NCI-H1694 treated with DMSO at 0.1 percent for 48 hours (cell line): ENCODE results near the gene TBC1D22A.
A peak's percentile ranks its signal among the peaks of the same experiment; 100 is the strongest.
"Not testable (repeated sequence)": the region's sequence is repeated elsewhere in the genome, so short reads cannot be mapped to it uniquely, and the experiment has no call there.

Source experiments
- DNase-seq: peaks from one replicate; lab custom pipeline; 2025; lab: John Stamatoyannopoulos, UW

TBC1D22A gene, protein sequence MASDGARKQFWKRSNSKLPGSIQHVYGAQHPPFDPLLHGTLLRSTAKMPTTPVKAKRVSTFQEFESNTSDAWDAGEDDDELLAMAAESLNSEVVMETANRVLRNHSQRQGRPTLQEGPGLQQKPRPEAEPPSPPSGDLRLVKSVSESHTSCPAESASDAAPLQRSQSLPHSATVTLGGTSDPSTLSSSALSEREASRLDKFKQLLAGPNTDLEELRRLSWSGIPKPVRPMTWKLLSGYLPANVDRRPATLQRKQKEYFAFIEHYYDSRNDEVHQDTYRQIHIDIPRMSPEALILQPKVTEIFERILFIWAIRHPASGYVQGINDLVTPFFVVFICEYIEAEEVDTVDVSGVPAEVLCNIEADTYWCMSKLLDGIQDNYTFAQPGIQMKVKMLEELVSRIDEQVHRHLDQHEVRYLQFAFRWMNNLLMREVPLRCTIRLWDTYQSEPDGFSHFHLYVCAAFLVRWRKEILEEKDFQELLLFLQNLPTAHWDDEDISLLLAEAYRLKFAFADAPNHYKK

DNA sequence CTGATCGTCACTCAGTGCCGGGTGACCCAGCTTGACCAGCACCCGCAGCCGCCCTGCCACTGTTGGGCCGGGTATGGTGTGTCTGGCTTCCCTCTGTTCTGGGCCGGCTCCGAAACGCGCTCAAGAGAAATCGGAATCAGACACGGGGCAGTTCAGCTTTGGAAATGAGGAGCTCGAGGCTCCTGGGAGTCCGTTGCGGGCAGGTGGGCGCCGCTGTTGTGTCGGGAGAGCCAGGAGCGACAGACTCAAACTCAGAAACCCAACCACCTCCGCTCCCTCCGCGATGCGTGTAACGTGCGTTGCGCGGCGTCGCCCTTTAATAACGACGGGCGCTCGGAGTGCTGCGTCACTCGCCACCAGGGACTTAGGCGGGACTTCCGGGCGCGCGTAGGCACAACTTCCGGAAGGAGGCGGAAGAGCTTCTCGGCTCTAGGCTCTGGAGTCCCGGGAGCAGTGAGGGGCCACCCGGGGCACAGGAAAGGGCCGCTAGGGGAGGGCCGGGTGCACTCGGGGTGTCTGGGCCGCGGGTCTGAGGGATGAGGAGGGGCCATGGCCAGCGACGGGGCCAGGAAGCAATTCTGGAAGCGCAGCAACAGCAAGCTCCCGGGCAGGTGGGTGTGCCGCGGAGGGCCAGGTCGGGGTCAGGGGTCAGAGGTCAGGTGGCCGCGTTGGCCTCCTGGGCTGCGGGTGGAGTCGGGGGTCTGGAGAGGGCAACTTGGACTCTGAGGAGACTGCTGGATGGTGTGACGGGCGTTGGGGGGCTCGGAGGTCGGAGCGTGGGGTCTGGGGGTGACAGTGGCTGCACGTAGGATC lies at the start of gene TBC1D22A:
Gene TBC1D22A (plus strand): TSS at position 413 of the 813 bp plus-strand sequence. CDS start 137 bp downstream, at position 550.
- peak; percentile 90 for DNase-seq

GRCh38 chr22:46714550-46714949 lies 47.9 kb upstream of the TBC1D22A start:
- no peak for DNase-seq

GRCh38 chr22:46719921-46720320 lies 42.5 kb upstream of the TBC1D22A start:
- no peak for DNase-seq

DNA sequence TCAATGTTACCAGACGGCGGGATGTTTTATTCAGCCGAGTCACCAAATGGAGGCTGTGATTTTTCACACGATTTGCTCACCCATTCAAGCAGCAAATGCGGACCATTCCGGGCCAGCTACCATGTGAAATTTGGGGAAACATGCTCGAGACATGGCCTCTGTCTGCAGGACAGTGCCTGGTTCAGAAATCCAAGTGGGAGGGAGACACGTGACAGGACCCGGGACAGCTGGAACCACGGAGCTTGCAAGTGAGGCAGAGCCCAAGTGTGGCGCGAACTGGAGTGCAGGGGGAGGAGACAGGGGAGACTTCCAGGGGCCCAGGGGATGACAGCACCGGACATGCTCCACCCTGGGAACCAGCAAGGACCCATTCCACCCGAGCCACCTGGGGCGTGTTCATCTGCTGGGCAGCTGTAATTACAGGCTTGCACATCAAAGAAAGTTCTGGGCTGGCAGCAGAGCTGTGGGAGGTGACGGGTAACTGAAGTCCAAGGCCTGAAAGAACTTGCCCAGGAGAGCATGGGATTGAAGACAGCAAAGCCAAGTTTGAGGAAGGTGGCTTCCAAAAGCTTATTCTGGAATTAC lies 40.9 kb upstream of the TBC1D22A start:
- DNase-seq: no peak

GRCh38 chr22:46723882-46724281 lies 38.6 kb upstream of the TBC1D22A start:
- DNase-seq: no peak

GRCh38 chr22:46725096-46725495 lies 37.4 kb upstream of the TBC1D22A start:
- DNase-seq: no peak

DNA sequence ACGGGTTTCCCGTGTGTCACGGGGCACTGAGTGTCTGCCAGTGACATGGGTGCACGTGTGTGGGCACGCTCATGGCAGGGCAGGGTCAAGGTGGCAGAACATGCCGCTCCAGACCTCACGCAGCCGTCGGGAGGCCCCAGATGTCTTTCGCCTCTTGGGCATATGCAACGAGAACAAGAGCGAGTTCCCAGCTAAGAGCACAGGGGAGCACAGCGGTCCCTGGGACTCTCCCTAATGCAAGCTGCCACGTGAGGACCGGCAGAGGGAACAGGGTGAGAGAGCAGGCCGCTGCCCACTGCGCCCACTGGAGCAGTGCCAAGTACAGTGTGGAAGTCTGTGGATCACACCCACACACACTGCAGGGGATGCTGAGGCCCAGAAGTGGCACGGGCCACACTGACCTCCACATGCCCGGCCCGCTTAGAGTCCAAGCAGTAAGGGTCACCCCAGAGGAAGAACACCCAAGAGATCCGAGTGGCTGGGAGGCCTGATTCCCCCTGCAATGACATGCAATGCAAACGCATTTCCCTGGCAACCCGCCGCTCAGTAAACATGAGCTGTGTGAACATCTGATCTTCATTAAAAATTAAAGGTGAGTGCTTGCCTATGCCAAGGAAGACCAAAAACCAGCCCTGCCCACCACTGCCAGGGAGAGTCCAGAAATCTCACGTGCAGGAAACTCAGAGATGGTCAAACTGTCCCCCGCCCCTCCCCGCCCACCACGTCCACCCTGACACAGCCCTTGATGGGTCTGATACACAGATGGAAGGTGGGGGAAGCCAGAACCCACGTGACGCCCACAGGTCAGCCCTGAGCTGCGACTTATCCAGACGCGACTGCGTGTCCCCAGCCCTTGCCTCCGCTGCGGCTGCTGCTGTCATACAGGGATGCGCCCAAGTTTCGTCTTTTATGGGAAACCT lies 36.1 kb upstream of the TBC1D22A start:
- peak; percentile 75 for DNase-seq

DNA sequence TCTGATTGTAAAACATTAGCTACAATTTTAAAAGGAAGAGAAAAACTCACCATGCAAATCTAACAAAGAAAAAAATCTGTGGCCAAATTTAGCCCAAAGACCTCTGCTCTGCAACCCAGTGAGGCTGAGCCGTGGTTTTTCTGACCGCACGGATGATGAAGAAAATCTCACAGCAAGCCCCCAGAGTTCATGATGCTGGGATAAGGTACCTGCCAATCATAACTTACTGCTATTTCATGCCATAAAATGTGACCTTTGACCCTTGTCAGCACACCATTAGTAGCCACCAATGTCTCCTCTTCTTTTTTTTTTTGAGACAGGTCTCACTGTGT lies 35.5 kb upstream of the TBC1D22A start:
- DNase-seq: no peak

GRCh38 chr22:46727813-46728364 lies 34.6 kb upstream of the TBC1D22A start:
- no peak for DNase-seq

- DNase-seq: no peak
Observed at GRCh38 chr22:46728470-46728869, 34.0 kb upstream of the TBC1D22A start.

DNA sequence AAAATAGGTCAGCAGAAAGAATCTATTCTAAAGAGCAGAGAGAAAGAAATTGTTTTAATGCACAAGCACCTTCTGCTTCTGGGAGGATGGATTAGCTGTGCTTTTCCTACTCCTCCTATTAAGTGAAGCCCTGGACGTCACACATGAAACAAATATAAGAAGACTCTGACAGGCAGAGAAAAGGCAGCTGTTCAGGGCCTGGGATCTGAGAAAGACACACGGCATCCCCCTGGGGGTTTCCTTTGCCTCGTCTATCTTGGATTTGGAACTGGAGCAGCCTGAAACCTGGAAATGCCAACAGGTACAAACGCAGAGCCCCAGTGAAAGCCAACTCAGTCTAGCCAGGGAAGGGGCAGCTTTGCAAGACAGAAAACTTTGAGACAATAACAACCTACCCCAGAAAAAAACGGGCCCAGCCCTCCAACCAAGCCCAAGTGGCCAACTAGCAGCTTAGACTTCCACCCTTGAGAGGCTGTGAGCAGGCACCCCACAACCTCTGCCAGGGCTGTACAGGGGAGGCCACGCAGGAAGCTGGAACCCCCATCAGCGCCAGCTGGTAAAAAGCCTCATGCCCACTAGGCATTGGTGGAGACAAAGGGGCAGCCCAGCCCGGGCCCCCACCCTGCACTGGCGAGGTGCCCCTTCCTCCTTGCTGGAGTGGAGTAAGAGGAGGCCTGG lies 31.7 kb upstream of the TBC1D22A start:
- DNase-seq: no peak

- no peak for DNase-seq
Observed at GRCh38 chr22:46731246-46732040, 31.0 kb upstream of the TBC1D22A start.

DNA sequence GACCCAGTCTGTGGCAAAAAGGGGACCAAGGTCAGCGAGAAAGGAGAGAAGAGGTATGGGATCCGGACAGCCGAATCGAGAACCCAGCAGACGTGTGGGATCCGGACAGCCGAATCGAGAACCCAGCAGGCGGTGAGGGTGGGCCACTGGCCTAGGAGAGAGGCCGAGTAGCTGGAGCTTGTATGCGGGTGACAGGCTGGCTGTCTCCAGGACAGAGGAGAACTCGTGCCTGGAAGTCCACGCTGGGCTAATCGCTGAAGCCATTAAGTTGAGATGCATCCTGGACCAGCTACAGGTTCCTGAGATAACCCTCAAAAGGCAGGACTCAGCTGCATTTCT lies 30.4 kb upstream of the TBC1D22A start:
- no peak for DNase-seq

DNA sequence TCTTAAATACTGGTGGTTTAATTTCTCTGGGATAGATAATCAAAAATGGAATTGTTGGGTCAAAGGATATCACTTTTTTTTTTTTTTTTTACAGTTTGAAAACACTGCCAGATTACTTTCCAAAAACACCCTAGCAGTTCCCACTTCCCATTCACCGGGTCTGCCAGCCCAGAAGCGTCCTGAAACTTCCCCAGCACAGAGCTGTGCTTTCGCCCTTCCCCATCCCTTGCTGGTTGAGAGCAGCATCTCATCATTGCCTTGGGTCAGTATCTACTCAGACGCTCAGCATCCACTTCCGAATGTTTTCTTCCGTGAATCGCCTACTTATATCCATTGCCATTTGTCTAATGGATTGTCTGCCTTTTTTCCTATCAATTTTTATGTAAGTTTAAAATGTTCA lies 29.9 kb upstream of the TBC1D22A start:
- no peak for DNase-seq

- DNase-seq: not testable (repeated sequence)
Observed at GRCh38 chr22:46734213-46734722, 28.2 kb upstream of the TBC1D22A start.

DNA sequence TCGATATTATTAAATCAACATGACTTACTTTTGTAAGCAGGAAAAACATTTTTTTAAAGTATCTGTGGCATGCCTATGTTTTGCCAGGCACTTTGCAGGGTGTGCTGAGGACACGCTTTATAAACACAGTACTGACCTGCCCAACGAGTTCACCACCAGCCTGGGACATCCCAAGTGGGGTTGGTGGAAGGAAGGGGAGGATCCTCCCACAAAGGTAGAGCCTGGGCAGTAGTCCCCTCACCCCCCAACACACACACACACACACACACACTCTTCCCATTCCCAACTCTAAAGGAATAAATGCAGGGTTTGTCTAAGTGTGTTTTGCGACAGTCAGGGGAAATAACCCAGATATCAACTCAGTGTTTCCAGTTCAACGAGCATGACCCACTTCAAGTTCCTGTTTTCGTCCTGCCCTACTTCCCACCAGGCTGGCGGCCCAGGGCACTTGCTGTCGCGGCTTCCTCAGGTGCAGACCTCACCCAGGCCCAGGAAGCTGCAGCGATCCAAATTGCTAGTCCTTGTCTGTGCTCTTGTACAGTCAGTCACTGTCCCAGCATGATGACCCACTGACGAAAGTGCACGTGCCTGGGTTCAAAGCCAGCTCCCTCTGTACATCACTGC lies 27.5 kb upstream of the TBC1D22A start:
- DNase-seq: no peak

DNA sequence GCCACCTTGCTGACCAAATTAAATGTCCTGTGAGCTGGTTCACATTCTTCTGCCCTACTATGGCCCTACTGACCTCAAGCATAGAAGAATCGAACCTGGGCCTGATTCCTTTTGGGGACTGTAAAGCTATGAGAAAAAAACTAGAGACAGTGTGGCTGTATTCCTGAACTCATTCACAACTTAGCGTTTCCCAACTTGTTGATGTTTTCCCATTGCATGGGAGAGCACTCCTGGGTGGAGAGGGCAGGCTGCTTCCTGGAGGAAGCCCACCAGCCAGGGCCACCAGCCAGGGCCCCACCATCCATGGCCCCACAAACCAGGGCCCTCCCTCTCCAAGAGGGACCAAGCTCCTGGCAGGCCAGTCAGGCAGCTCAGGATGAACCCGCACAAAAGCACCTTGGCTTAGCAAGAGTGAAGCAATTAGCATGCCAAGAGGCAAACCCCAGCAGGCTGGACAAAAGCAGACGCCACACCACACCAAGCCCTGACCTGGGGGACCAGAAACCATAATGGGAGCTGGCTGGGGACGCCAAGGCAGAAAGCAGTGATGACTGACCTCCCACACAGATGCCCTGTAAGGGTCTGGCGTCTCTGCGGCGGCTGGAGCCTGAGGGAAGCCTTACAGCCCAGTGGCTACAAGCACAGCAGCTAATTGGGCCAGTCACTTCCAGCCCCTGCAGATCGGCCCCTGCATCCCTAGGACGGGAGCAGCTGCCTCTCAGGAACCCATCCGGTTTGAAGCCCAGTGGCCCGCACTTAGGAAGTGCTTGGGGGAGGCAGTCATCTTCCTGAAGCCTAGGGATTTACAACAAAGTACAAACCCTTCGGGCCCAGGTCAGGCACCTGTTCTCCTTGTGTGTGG lies 26.5 kb upstream of the TBC1D22A start:
- DNase-seq: no peak

GRCh38 chr22:46736705-46737104 lies 25.7 kb upstream of the TBC1D22A start:
- DNase-seq: no peak
